ENCODE results near the gene KNTC1.
"Not testable (repeated sequence)": the region's sequence is repeated elsewhere in the genome, so short reads cannot be mapped to it uniquely, and the experiment has no call there.

KNTC1 gene

DNA sequence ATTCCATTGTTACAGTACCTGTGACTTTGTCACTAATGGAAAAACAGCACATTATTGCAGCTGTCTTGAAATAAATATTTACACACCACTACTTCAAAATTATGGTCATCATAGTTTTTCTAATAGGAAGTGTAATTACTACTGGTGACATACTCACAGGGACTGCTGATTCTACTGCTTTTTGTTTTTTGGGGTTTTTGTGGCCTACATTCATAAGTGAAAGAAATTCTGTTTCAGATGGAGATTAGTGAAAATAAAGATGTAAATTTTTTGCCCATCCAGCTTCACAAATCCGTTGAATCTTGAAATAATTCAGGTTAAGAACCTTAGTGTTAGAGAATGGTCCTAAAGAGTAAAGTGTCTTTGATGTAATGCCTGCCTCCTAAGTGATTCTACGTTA, 17.5 kb downstream of the KNTC1 start:
- no peaks in the 10 kb centered on the region for H3K9me3 Mint-ChIP-seq
- no peaks in the 10 kb centered on the region for H3K27me3 Mint-ChIP-seq (ENCODE audit: low read depth)
- TF ChIP-seq, protein P1, sequence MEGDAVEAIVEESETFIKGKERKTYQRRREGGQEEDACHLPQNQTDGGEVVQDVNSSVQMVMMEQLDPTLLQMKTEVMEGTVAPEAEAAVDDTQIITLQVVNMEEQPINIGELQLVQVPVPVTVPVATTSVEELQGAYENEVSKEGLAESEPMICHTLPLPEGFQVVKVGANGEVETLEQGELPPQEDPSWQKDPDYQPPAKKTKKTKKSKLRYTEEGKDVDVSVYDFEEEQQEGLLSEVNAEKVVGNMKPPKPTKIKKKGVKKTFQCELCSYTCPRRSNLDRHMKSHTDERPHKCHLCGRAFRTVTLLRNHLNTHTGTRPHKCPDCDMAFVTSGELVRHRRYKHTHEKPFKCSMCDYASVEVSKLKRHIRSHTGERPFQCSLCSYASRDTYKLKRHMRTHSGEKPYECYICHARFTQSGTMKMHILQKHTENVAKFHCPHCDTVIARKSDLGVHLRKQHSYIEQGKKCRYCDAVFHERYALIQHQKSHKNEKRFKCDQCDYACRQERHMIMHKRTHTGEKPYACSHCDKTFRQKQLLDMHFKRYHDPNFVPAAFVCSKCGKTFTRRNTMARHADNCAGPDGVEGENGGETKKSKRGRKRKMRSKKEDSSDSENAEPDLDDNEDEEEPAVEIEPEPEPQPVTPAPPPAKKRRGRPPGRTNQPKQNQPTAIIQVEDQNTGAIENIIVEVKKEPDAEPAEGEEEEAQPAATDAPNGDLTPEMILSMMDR (IDR thresholded peaks at IDR 0.05; ENCODE audit: unreplicated experiment in 3 of 3) = no peak
- no peak overlapping the region for H3K4me3 Mint-ChIP-seq
- H3K36me3 Mint-ChIP-seq (ENCODE audit: low read depth) = peaks cover 25% of the 10 kb centered on the region
- H3K27ac Mint-ChIP-seq = no peak overlapping the region
- H3K4me1 Mint-ChIP-seq = no peaks in the 10 kb centered on the region

DNA sequence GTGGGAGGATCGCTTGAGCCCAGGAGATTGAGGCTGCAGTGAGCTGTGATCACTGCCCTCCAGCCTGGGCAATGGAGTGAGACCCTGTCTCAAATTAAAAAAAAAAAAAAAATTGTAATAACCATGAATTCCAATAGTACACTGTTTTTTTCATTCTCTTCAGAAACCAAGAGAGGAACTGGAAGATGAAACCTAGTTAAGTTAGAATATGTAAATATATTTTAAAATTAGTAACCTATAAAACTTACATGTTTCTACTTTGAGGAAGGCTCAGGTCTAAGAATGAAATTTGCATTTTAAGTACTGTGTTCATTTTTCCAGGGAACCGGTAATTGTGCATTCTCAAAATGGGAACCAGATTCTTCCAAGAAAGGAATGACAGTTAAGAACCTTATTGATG, 18.8 kb downstream of the KNTC1 start:
- Mint-ChIP-seq H3K9me3 (no peaks in the 10 kb centered on the region), H3K27ac (no peak overlapping the region), H3K4me3 (no peak overlapping the region), H3K4me1 (no peaks in the 10 kb centered on the region), H3K36me3 (ENCODE audit: low read depth) (peaks cover 38% of the 10 kb centered on the region), H3K27me3 (ENCODE audit: low read depth) (no peaks in the 10 kb centered on the region)
- TF ChIP-seq, protein P1 (IDR thresholded peaks at IDR 0.05; ENCODE audit: unreplicated experiment in 3 of 3) = no peak

DNA sequence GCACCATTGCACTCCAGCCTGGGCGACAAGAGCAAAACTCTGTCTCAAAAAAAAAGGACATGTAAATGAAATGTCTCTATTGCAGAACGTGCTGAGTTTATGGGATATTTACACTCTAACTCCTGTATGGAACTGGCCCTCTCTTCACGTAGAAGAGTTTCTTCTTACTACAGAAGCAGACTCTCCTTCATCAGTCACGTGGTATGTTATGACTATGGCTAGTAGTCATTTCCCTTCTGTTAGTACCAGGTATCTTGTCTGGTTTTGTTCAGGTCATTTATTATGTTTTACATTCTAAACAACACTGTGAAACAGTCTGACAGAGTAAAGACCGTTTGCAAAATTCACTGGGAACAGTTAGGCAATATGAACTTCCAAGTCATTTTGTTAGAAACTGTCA, 20.3 kb downstream of the KNTC1 start:
- no peaks in the 10 kb centered on the region for H3K4me1 Mint-ChIP-seq
- no peaks in the 10 kb centered on the region for H3K27me3 Mint-ChIP-seq (ENCODE audit: low read depth)
- H3K36me3 Mint-ChIP-seq (ENCODE audit: low read depth) = peaks cover 39% of the 10 kb centered on the region
- TF ChIP-seq, protein P1 (IDR thresholded peaks at IDR 0.05; ENCODE audit: unreplicated experiment in 3 of 3) = no peak
- no peak overlapping the region for H3K27ac Mint-ChIP-seq
- H3K9me3 Mint-ChIP-seq = no peaks in the 10 kb centered on the region
- no peak overlapping the region for H3K4me3 Mint-ChIP-seq

DNA sequence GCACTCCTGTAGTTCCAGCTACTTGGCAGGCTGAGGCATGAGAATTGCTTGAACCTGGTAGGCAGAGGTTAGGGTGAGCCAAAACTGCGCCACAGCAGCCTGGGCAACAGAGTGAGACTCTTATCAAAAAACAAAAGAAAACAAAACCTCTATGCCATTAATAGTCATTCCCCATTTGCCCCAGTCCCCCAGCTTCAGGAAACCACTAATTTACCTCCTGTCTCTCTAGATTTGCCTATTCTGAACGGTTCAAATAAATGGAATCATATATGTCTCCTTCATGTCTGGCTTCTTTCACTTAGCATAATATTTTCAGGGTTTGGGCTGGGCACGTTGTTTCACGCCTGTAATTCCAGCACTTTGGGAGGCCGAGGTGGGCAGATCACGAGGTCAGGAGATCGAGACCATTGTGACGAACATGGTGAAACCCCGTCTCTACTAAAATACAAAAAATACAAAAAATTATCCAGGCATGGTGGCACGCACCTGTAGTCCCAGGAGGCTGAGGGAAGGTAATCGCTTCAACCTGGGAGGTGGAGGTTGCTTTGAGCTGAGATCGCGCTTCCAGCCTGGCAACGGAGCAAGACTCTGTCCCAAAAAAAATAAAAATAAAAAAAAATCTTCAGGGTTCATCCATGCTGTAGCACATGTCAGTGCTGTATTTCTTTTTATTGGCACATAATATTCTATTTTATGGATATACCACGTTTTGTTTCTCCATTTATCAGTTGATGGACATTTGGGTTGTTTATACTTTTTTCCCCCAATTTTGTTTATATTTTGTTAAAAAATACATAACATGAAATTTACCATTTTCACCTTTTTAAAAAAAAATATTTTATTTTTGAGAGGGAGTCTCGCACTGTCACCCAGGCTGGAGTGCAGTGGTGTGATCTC, 31.9 kb downstream of the KNTC1 start:
- no peak overlapping the region for H3K27ac Mint-ChIP-seq
- no peaks in the 10 kb centered on the region for H3K27me3 Mint-ChIP-seq (ENCODE audit: low read depth)
- TF ChIP-seq, protein P1 (IDR thresholded peaks at IDR 0.05; ENCODE audit: unreplicated experiment in 3 of 3) = no peak
- H3K4me1 Mint-ChIP-seq = no peaks in the 10 kb centered on the region
- H3K36me3 Mint-ChIP-seq (ENCODE audit: low read depth) = peaks cover 50% of the 10 kb centered on the region
- H3K4me3 Mint-ChIP-seq = no peak overlapping the region
- H3K9me3 Mint-ChIP-seq = peaks cover 4% of the 10 kb centered on the region

DNA sequence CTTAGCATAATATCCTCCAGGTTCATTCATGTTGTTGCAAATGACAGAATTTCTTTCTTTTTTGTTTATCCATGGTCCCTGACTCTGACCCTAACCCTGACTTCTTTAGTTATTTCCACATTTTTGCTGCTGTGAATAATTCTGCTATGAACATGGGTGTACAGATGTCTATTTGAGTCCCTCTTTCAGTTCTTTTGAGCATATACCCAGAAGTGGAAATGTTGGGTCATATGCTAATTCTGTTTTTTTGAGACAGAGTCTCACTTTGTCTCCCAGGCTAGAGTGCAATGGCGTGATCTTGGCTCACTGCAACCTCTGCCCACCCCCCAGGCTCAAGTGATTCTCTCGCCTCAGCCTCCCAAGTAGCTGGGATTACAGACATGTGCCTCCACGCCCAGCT, 33.1 kb downstream of the KNTC1 start:
- TF ChIP-seq, protein P1 (IDR thresholded peaks at IDR 0.05; ENCODE audit: unreplicated experiment in 3 of 3) = no peak
- peaks cover 44% of the 10 kb centered on the region for H3K36me3 Mint-ChIP-seq (ENCODE audit: low read depth)
- no peaks in the 10 kb centered on the region for H3K4me1 Mint-ChIP-seq
- peaks cover 4% of the 10 kb centered on the region for H3K9me3 Mint-ChIP-seq
- H3K4me3 Mint-ChIP-seq = no peak overlapping the region
- no peaks in the 10 kb centered on the region for H3K27me3 Mint-ChIP-seq (ENCODE audit: low read depth)
- no peak overlapping the region for H3K27ac Mint-ChIP-seq

DNA sequence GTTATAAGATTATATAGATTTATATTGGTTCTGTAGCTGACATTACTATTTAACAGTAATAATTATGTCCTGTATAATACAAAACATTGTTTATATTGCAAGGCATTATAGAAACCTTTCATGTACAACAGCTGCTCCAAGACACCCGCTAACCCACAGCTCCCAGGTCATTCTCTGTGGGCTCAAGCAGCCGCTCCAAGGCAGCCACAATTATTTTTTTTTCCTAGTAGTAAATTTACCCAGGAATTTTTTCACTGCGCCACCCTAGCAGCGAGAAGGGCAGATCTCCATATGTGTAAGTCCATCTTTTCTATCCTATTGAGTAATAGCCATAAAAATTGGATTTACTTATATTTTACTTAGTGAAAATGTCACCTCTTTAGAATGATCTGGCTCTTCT, 36.3 kb downstream of the KNTC1 start:
- Mint-ChIP-seq H3K9me3 (peaks cover 4% of the 10 kb centered on the region), H3K36me3 (ENCODE audit: low read depth) (peaks cover 28% of the 10 kb centered on the region), H3K27ac (no peak overlapping the region), H3K4me1 (no peaks in the 10 kb centered on the region), H3K27me3 (ENCODE audit: low read depth) (no peaks in the 10 kb centered on the region), H3K4me3 (no peak overlapping the region)
- TF ChIP-seq, protein P1 (IDR thresholded peaks at IDR 0.05; ENCODE audit: unreplicated experiment in 3 of 3) = no peak

DNA sequence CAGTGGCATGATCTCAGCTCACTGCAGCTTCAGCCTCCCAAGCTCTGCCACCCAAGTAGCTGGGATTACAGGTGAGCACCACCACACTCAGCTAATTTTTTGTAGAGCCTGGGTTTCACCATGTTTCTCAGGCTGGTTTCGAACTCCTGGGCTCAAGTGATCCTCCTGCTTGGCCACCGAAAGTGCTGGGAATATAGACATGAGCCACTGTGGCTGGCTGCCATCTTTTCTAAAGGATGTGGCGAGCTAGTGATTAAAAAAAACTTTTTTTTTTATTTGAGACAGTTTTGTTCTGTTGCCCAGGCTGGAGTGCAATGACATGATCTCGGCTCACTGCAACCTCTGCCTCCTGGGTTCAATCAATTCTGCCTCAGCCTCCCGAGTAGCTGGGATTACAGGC, 39.8 kb downstream of the KNTC1 start:
- H3K27me3 Mint-ChIP-seq (ENCODE audit: low read depth); H3K9me3 Mint-ChIP-seq; H3K4me3 Mint-ChIP-seq; H3K27ac Mint-ChIP-seq; H3K4me1 Mint-ChIP-seq: not testable (repeated sequence)
- H3K36me3 Mint-ChIP-seq (ENCODE audit: low read depth) = peaks cover 25% of the 10 kb centered on the region

Data from nephron (organoid).